Parathyroid adenoma (tissue), 2 donors: ENCODE results near the gene SRD5A3.
"Not testable (repeated sequence)": the region's sequence is repeated elsewhere in the genome, so short reads cannot be mapped to it uniquely, and the experiment has no call there.

ENCODE experiments used
- H2AFZ ChIP-seq: fragments of 300-600 bp; sonication (generic); one replicate; pipeline ENCODE4 v1.7.0; 2017; ENCODE audit warnings: antibody characterized with exemption, mild to moderate bottlenecking
- H3K27ac ChIP-seq: fragments of 300-600 bp; sonication (generic); one replicate; pipeline ENCODE4 v1.7.0; 2017
- H3K27me3 ChIP-seq: fragments of 300-600 bp; sonication (generic); one replicate; pipeline ENCODE4 v1.7.0; 2017; ENCODE audit warnings: low read length; ENCODE audit not compliant: control insufficient read depth, insufficient read depth
- H3K36me3 ChIP-seq: fragments of 300-600 bp; sonication (generic); one replicate; pipeline ENCODE4 v1.7.0; 2017; ENCODE audit warnings: low read length; ENCODE audit not compliant: control insufficient read depth, insufficient read depth
- H3K4me1 ChIP-seq: fragments of 300-600 bp; sonication (generic); one replicate; pipeline ENCODE4 v1.7.0; 2017; ENCODE audit warnings: control low read depth
- H3K4me2 ChIP-seq: fragments of 300-600 bp; sonication (generic); one replicate; pipeline ENCODE4 v1.7.0; 2017; ENCODE audit warnings: low read length
- H3K4me3 ChIP-seq: fragments of 300-600 bp; sonication (generic); one replicate; pipeline ENCODE4 v1.7.0; 2017; ENCODE audit warnings: low read depth, low read length
- H3K79me2 ChIP-seq: fragments of 300-600 bp; sonication (generic); one replicate; pipeline ENCODE4 v1.7.0; 2017; ENCODE audit warnings: control low read depth
- H3K9ac ChIP-seq: fragments of 300-600 bp; sonication (generic); one replicate; pipeline ENCODE4 v1.7.0; 2017; ENCODE audit warnings: mild to moderate bottlenecking
- H3K9me3 ChIP-seq: fragments of 300-600 bp; sonication (generic); one replicate; pipeline ENCODE4 v1.7.0; 2017; ENCODE audit warnings: low read length; ENCODE audit not compliant: control insufficient read depth
- TF ChIP-seq, protein P1 (sequence below): fragments of 300-600 bp; sonication (generic); IDR thresholded peaks from one replicate; pipeline ENCODE4 v1.7.0; 2017; ENCODE audit warnings: antibody characterized with exemption, mild to moderate bottlenecking
- donor health status: primary hyperparathyroidism.

The SRD5A3 gene

DNA sequence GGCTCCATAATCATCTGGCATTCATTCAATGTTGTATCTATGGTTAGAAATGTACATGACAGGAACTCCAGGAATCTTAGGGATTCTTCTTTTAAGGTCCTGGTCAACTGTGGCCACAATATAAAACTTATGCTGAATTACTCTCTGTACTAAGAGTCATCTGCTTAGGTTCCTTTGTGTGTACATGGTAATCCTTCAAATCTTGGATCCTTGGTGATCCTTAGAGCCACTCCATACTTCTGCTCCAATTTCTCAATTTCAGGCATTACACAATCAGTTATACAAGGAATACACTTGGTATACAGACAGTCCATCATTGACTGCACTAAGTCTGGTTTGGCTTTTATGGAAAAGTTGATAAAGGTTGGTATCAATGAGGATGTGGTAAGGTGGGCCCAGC is 5.8 kb downstream of the SRD5A3 start:
- no peak overlapping the region for H3K9ac ChIP-seq
- no peak overlapping the region for H3K27ac ChIP-seq
- H3K4me2 ChIP-seq: no peak overlapping the region
- H3K36me3 ChIP-seq: no peaks in the 10 kb centered on the region
- no peak overlapping the region for H2AFZ ChIP-seq
- no peaks in the 10 kb centered on the region for H3K9me3 ChIP-seq
- H3K4me3 ChIP-seq: no peak overlapping the region
- no peaks in the 10 kb centered on the region for H3K27me3 ChIP-seq
- H3K79me2 ChIP-seq: no peaks in the 10 kb centered on the region
- H3K4me1 ChIP-seq: no peaks in the 10 kb centered on the region
- TF ChIP-seq, protein P1, sequence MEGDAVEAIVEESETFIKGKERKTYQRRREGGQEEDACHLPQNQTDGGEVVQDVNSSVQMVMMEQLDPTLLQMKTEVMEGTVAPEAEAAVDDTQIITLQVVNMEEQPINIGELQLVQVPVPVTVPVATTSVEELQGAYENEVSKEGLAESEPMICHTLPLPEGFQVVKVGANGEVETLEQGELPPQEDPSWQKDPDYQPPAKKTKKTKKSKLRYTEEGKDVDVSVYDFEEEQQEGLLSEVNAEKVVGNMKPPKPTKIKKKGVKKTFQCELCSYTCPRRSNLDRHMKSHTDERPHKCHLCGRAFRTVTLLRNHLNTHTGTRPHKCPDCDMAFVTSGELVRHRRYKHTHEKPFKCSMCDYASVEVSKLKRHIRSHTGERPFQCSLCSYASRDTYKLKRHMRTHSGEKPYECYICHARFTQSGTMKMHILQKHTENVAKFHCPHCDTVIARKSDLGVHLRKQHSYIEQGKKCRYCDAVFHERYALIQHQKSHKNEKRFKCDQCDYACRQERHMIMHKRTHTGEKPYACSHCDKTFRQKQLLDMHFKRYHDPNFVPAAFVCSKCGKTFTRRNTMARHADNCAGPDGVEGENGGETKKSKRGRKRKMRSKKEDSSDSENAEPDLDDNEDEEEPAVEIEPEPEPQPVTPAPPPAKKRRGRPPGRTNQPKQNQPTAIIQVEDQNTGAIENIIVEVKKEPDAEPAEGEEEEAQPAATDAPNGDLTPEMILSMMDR: no peak

DNA sequence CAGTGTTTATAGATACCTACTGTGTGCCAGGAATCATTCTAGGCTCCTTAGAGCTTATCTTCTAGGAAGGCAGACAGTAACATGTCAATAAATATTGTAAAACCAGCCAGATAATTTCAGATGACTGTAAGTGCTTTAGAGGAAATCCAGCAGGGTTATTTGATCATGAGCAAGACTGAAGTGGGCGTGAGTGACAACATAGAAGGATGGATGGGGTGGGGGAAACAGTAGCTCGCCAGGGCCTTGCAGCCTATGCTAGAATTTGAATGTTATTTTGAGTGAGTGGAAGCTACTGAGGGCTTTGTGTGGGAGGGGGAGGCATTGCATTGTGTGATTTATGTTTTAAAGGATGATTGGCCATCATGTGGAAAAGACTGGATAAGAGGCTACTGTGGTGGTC is 6.7 kb downstream of the SRD5A3 start:
- Histone ChIP-seq H3K4me2 (no peak overlapping the region), H2AFZ (no peak overlapping the region), H3K36me3 (no peaks in the 10 kb centered on the region), H3K9ac (no peak overlapping the region), H3K4me1 (no peaks in the 10 kb centered on the region), H3K9me3 (no peaks in the 10 kb centered on the region), H3K27ac (no peak overlapping the region), H3K27me3 (no peaks in the 10 kb centered on the region), H3K4me3 (no peak overlapping the region), H3K79me2 (no peaks in the 10 kb centered on the region)
- TF ChIP-seq, protein P1: no peak

DNA sequence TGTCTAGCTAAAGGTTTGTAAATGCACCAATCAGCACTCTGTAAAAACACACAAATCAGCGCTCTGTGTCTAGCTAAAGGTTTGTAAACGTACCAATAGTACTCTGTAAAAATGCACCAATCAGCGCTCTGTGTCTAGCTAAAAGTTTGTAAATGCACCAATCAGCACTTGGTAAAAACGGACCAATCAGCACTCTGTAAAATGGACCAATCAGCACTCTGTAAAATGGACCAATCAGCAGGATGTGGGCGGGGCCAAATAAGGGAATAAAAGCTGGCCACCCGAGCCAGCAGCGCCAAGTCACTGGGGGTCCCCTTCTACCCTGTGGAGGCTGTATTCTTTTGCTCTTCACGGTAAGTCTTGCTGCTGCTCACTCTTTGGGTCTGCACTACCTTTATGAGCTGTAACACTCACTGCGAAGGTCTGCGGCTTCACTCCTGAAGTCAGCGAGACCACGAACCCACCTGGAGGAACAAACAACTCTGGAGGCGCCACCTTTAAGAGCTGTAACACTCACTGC is 7.2 kb downstream of the SRD5A3 start:
- H3K4me1 ChIP-seq, H3K9me3 ChIP-seq, H3K4me2 ChIP-seq, H3K4me3 ChIP-seq, H3K9ac ChIP-seq, H3K36me3 ChIP-seq, H3K27me3 ChIP-seq, H3K27ac ChIP-seq, H2AFZ ChIP-seq, H3K79me2 ChIP-seq: not testable (repeated sequence)

DNA sequence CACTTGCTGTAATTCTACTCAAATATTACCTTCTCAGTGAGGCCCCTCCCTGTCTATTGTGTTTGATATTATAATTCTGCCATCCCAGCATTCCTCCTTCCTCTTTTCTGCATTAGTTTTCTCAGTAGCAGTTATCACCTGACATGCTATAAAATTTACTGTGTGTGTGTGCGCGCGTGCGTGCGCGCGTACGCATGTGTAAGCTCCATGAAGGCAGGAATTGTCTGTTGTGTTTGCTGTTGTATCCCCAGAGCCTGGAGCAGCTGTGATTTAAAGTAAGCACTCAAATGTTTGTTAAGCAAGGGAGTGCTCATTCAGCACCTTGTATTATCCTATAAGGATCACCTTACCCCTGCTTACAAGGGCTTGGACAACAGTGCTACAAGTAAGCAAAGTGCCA is 8.6 kb downstream of the SRD5A3 start:
- Histone ChIP-seq H3K9me3 (no peaks in the 10 kb centered on the region), H3K4me3 (no peak overlapping the region), H3K79me2 (no peaks in the 10 kb centered on the region), H3K27ac (no peak overlapping the region), H3K4me2 (no peak overlapping the region), H3K36me3 (no peaks in the 10 kb centered on the region), H3K4me1 (no peaks in the 10 kb centered on the region), H3K27me3 (no peaks in the 10 kb centered on the region), H3K9ac (no peak overlapping the region), H2AFZ (no peak overlapping the region)
- TF ChIP-seq, protein P1: no peak

DNA sequence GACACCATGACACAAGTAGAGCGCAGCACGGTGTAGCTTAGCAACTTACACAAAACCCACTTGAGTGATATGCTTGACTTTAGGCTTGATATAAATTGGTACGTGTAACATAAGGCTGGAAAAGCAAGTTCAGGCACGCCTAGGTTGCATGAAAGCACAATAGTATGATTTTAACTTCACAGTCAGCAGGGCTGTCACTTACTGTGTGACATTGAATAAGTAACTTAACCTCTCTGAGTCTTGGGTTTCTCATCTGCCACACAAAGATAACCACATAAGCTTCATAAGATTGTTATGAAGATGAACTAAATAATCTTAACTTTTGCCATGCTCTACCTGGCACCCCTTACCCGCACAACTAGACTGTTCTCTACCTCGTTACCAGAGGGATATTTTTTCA is 9.5 kb downstream of the SRD5A3 start:
- Histone ChIP-seq H3K27me3 (no peaks in the 10 kb centered on the region), H3K9me3 (no peaks in the 10 kb centered on the region), H3K36me3 (no peaks in the 10 kb centered on the region), H3K27ac (no peak overlapping the region), H3K9ac (no peak overlapping the region), H3K79me2 (no peaks in the 10 kb centered on the region), H3K4me1 (no peaks in the 10 kb centered on the region), H3K4me3 (no peak overlapping the region), H2AFZ (no peak overlapping the region), H3K4me2 (no peak overlapping the region)
- TF ChIP-seq, protein P1: no peak
